Left ventricle myocardium inferior (tissue), 1 donor: ENCODE data around the gene KANSL1. TPM values are rescaled to one million over a fixed set of nuclear protein-coding genes. Genes with fewer than 3 reads are reported as not detected.

Experiments
- DNase-seq: peaks from one replicate; pipeline ENCODE4 v3.0.0-alpha.2; 2020
- H3K27ac ChIP-seq: fragments of 200-600 bp; replicated peaks from 2 replicates; pipeline ENCODE4 v1.8.0; 2021
- H3K27me3 ChIP-seq: fragments of 200-600 bp; 2 replicates; pipeline ENCODE4 v1.8.0; 2021; ENCODE audit warnings: low read depth
- H3K36me3 ChIP-seq: fragments of 200-600 bp; 2 replicates; pipeline ENCODE4 v1.8.0; 2021
- H3K4me1 ChIP-seq: fragments of 200-600 bp; 2 replicates; pipeline ENCODE4 v1.8.0; 2021
- H3K4me3 ChIP-seq: fragments of 200-600 bp; 2 replicates; pipeline ENCODE4 v1.8.0; 2021; ENCODE audit warnings: mild to moderate bottlenecking, moderate library complexity
- H3K9me3 ChIP-seq: fragments of 200-600 bp; replicated peaks from 2 replicates; pipeline ENCODE4 v1.8.0; 2021
- CTCF ChIP-seq: fragments of 200-600 bp; IDR thresholded peaks from 2 replicates; pipeline ENCODE4 v1.8.0; 2021; ENCODE audit warnings: antibody characterized with exemption, mild to moderate bottlenecking, borderline replicate concordance
- intact Hi-C: fragments of 100-400 bp; cut with micrococcal nuclease; formaldehyde crosslinking; loops from one replicate; pipeline ENCODE4 v1.11.0; 2022
- total RNA-seq: library from RNA; stranded (reverse); fragmentation: NEBNext Ultra II Directional; extraction: Animal tissue kit (Norgen Biotek cat#: 25700); gene quantifications from one replicate; pipeline ENCODE4 v1.2.1, GENCODE V29; 2021
- donor health status: DM: no; HTN: yes; CAD: no; lungs with severe emphysema.

KANSL1 gene
- total RNA-seq, 1 donor from 2014 or later = 23.7 TPM

- no peaks in the 10 kb centered on the region for H3K27me3 ChIP-seq
- peaks cover 100% of the 10 kb centered on the region for H3K4me1 ChIP-seq
- no peak overlapping the region for H3K4me3 ChIP-seq
- DNase-seq = no peak
- H3K27ac ChIP-seq = no peak overlapping the region
- H3K36me3 ChIP-seq = no peaks in the 10 kb centered on the region
- intact Hi-C loops = no loop called here
- no peaks in the 10 kb centered on the region for H3K9me3 ChIP-seq
- TF ChIP-seq CTCF = no peak
Observed at GRCh38 chr17:46140645-46141197, 52.5 kb downstream of the KANSL1 start.

- H3K27ac ChIP-seq = no peak overlapping the region
- TF ChIP-seq CTCF = no peak
Observed at GRCh38 chr17:46139432-46140210, 53.6 kb downstream of the KANSL1 start.

GRCh38 chr17:46138473-46138872 is 54.8 kb downstream of the KANSL1 start:
- H3K27ac ChIP-seq = no peak overlapping the region

More at GRCh38 chr17:46139432-46140210, 53.6 kb downstream of the KANSL1 start:
- Histone ChIP-seq H3K4me3 (no peak overlapping the region), H3K27me3 (no peaks in the 10 kb centered on the region), H3K36me3 (no peaks in the 10 kb centered on the region), H3K9me3 (no peaks in the 10 kb centered on the region), H3K4me1 (peaks cover 99% of the 10 kb centered on the region)
- no peak for DNase-seq
- intact Hi-C loops = no loop called here

GRCh38 chr17:46136820-46137219 is 56.4 kb downstream of the KANSL1 start:
- intact Hi-C loops = no loop called here
- peaks cover 96% of the 10 kb centered on the region for H3K4me1 ChIP-seq
- no peak overlapping the region for H3K27ac ChIP-seq
- no peak for DNase-seq
- H3K9me3 ChIP-seq = no peaks in the 10 kb centered on the region
- H3K4me3 ChIP-seq = no peak overlapping the region
- H3K36me3 ChIP-seq = no peaks in the 10 kb centered on the region
- TF ChIP-seq CTCF = no peak
- no peaks in the 10 kb centered on the region for H3K27me3 ChIP-seq

More at GRCh38 chr17:46138473-46138872, 54.8 kb downstream of the KANSL1 start:
- intact Hi-C loops = no loop called here
- Histone ChIP-seq H3K4me3 (no peak overlapping the region), H3K4me1 (peaks cover 97% of the 10 kb centered on the region), H3K27me3 (no peaks in the 10 kb centered on the region), H3K9me3 (no peaks in the 10 kb centered on the region), H3K36me3 (no peaks in the 10 kb centered on the region)
- TF ChIP-seq CTCF = no peak
- no peak for DNase-seq

- no peak for DNase-seq
- intact Hi-C loops = no loop called here
- Histone ChIP-seq H3K27me3 (no peaks in the 10 kb centered on the region), H3K4me3 (no peak overlapping the region), H3K4me1 (peaks cover 96% of the 10 kb centered on the region), H3K36me3 (no peaks in the 10 kb centered on the region), H3K9me3 (no peaks in the 10 kb centered on the region), H3K27ac (no peak overlapping the region)
- no peak for TF ChIP-seq CTCF
Observed at GRCh38 chr17:46135879-46136563, 57.2 kb downstream of the KANSL1 start.
